ENCODE results near the gene ROBO3.

DNA sequence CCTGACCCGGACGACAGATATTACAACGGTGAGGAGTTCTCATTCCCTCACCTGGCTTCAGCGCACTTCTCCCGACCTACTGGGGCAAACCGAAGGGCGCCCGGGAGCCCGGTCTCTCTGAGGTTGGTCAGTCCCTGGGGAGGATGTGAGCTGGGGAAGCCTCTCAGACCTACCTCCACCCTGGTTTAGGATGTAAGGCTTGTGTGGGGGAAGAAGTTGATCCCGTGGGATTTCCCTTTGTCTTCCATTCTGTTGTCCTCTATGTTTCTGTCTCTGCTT is 12.3 kb downstream of the ROBO3 start:
- TF ChIP-seq POLR2AphosphoS5 (IDR thresholded peaks at IDR 0.05; ENCODE audit: low read depth, low read length) (no peak), FOXP2 (optimal IDR thresholded peaks at IDR 0.05; ENCODE audit: borderline replicate concordance, extremely low read depth, extremely low read length, insufficient read depth) (no peak), SIN3A (IDR thresholded peaks at IDR 0.05; ENCODE audit: borderline replicate concordance, insufficient read depth, low read length) (no peak)
- TF ChIP-seq, protein P1, sequence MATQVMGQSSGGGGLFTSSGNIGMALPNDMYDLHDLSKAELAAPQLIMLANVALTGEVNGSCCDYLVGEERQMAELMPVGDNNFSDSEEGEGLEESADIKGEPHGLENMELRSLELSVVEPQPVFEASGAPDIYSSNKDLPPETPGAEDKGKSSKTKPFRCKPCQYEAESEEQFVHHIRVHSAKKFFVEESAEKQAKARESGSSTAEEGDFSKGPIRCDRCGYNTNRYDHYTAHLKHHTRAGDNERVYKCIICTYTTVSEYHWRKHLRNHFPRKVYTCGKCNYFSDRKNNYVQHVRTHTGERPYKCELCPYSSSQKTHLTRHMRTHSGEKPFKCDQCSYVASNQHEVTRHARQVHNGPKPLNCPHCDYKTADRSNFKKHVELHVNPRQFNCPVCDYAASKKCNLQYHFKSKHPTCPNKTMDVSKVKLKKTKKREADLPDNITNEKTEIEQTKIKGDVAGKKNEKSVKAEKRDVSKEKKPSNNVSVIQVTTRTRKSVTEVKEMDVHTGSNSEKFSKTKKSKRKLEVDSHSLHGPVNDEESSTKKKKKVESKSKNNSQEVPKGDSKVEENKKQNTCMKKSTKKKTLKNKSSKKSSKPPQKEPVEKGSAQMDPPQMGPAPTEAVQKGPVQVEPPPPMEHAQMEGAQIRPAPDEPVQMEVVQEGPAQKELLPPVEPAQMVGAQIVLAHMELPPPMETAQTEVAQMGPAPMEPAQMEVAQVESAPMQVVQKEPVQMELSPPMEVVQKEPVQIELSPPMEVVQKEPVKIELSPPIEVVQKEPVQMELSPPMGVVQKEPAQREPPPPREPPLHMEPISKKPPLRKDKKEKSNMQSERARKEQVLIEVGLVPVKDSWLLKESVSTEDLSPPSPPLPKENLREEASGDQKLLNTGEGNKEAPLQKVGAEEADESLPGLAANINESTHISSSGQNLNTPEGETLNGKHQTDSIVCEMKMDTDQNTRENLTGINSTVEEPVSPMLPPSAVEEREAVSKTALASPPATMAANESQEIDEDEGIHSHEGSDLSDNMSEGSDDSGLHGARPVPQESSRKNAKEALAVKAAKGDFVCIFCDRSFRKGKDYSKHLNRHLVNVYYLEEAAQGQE (IDR thresholded peaks at IDR 0.05; ENCODE audit: insufficient read depth in 1 of 2, low read depth in 2 of 2, low read length in 2 of 2) = no peak
